ENCODE results near the gene LEMD1.
"Not testable (repeated sequence)": the region's sequence is repeated elsewhere in the genome, so short reads cannot be mapped to it uniquely, and the experiment has no call there.

Gene LEMD1

DNA sequence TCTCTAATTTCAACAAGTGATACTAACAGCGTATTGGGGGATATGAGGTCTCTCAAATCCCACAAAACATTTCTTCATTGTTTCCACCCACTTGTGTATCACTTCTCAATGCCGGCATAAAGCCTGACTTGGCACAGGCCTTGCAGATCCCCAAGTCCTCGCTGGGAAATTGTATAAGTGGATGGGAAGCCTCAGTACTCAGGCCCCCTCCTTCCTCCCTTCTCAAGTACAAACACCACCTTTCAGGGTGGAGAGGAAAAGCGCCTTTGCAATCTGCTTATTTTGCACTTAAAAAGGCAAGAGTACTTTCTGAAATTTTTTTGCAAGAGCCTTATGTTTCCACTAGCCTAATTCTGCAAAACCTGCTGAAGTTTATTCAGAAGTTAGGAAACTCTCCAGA is 39.3 kb downstream of the LEMD1 start:
- DNase-seq (ENCODE audit: low read depth in 4 of 4, low spot score in 1 of 4) = no peak

GRCh38 chr1:205381305-205381704 is 40.6 kb downstream of the LEMD1 start:
- DNase-seq (ENCODE audit: low read depth in 4 of 4, low spot score in 1 of 4) = no peak

DNA sequence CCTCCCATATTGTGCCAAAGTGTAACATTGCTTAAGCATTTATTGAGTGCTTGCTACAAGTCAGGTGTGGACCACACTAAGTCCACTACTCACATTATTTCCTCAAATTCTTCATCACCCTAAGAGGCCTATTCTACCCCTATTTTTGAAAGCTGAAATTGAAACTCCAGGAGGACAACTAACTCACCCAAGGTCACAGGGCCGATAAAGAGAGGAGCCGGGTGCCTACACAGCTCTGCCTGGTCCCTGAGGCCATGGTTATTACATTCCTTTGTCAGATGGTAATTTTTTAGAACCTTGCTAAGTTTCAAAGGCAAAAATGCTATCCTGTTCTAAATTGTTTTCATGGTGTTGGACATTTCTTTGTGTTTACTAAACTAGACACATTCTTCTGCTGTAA is 41.0 kb downstream of the LEMD1 start:
- no peak for DNase-seq (ENCODE audit: low read depth in 4 of 4, low spot score in 1 of 4)

GRCh38 chr1:205379056-205379455 is 42.8 kb downstream of the LEMD1 start:
- no peak for DNase-seq (ENCODE audit: low read depth in 4 of 4, low spot score in 1 of 4)

DNA sequence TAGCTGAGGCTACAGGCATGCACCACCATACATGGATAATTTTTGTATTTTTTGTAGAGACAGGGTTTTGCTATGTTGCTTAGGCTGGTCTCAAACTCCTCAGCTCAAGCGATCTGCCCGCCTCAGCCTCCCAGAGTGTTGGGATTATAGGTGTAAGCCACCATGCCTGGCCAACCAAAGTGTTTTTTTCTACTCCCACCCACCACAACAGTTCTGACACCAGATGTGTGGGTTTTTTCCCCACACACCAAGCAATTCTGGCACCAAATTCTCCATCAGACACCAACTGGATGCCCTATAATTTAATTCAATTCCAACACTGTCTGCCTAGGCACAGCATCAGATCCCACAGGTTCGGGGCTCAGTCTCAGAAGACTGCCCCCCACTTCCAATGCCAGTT is 44.5 kb downstream of the LEMD1 start:
- no peak for DNase-seq (ENCODE audit: low read depth in 4 of 4, low spot score in 1 of 4)

GRCh38 chr1:205376739-205377138 is 45.1 kb downstream of the LEMD1 start:
- DNase-seq (ENCODE audit: low read depth in 4 of 4, low spot score in 1 of 4) = no peak

DNA sequence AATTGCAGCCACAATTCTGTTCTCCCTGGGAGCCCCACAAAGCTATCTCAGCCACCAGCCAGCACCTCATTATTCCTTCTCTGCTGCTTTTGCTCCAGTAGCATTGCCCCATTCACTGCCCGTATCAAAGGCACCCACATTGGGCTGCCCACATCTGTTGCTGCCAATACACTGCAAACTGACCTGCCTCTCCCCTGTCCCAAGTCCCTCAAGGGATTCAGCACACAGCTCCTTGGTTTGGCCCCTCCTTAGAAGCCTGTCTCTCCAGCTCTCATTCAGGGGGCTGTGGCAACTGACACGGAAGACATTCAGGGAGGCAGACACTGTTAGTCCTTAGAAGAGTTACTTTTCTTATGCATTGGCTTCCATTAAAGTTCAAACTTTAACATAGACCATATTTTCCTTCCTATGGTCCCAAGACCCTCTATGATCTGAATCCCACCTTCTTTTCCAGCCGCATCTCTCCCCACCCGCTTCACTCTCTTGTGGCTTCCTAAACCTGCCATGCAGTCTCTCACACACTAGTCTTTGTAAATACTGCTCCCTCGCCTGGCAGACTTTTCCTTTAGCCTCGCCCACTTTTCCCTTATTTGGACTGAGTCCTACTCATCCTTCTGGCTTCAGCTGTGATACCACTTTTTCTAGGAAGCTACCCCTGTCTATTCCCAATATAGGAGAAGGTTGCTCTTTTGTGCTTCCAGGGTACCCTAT is 45.9 kb downstream of the LEMD1 start:
- no peak for DNase-seq (ENCODE audit: low read depth in 4 of 4, low spot score in 1 of 4)

- no peak for DNase-seq (ENCODE audit: low read depth in 4 of 4, low spot score in 1 of 4)
Measured at GRCh38 chr1:205374210-205375078, 47.4 kb downstream of the LEMD1 start.

- no peak for DNase-seq (ENCODE audit: low read depth in 4 of 4, low spot score in 1 of 4)
Measured at GRCh38 chr1:205373798-205374175, 48.1 kb downstream of the LEMD1 start.

- DNase-seq (ENCODE audit: low read depth in 4 of 4, low spot score in 1 of 4) = no peak
Measured at GRCh38 chr1:205373022-205373797, 48.6 kb downstream of the LEMD1 start.

GRCh38 chr1:205371871-205372660 is 49.8 kb downstream of the LEMD1 start:
- no peak for DNase-seq (ENCODE audit: low read depth in 4 of 4, low spot score in 1 of 4)

GRCh38 chr1:205370780-205371179 is 51.1 kb downstream of the LEMD1 start:
- DNase-seq (ENCODE audit: low read depth in 4 of 4, low spot score in 1 of 4) = no peak

- DNase-seq (ENCODE audit: low read depth in 4 of 4, low spot score in 1 of 4) = no peak
Measured at GRCh38 chr1:205369701-205370123, 52.1 kb downstream of the LEMD1 start.

GRCh38 chr1:205368478-205368877 is 53.4 kb downstream of the LEMD1 start:
- no peak for DNase-seq (ENCODE audit: low read depth in 4 of 4, low spot score in 1 of 4)

DNA sequence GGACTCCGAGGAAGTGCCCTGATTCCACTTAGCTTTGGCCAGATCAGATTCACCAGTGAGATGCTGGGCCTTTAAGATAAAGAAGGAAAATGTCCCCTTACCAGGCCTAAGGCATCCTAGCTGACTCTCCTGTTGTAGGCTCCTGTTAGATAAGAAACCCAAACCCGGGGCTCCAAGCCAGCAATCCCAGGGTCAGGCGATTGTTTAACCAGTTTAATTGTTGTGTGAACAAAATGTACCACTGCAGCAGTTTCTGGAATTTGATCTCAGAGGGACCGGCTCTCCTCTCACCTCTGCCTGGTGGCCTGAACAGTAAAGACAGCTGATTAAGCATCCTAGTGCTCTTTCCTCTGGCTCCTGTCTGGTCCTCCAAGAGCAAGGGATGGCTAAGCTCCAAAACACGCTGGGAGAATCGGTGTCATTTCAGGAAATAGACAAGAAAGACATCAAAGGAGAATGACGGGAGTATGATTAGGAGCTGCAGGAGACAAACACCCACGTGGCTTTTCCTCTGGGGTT is 55.9 kb downstream of the LEMD1 start:
- DNase-seq (ENCODE audit: low read depth in 4 of 4, low spot score in 1 of 4) = no peak

DNA sequence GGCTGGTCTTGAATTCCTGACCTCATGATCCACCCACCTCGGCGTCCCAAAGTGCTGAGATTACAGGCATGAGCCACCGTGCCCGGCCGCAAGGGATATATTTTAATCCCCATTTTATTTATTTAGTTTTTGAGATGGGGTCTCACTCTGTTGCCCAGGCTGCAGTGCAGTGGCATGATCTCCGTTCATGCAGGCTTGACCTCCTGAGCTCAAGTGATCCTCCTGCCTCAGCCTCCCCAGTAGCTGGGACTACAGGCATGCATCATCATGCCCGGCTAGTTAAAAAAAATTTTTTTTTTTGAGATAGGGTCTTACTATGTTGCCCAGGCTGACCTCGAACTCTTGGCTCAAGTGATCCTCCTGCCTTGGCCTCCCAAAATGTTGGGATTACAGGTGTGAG is 56.8 kb downstream of the LEMD1 start:
- not testable (repeated sequence) for DNase-seq (ENCODE audit: low read depth in 4 of 4, low spot score in 1 of 4)

- no peak for DNase-seq (ENCODE audit: low read depth in 4 of 4, low spot score in 1 of 4)
Measured at GRCh38 chr1:205360891-205361290, 61.0 kb downstream of the LEMD1 start.

- DNase-seq (ENCODE audit: low read depth in 4 of 4, low spot score in 1 of 4) = no peak
Measured at GRCh38 chr1:205359771-205360565, 61.9 kb downstream of the LEMD1 start.

- no peak for DNase-seq (ENCODE audit: low read depth in 4 of 4, low spot score in 1 of 4)
Measured at GRCh38 chr1:205358579-205358978, 63.3 kb downstream of the LEMD1 start.

GRCh38 chr1:205357567-205357966 is 64.3 kb downstream of the LEMD1 start:
- no peak for DNase-seq (ENCODE audit: low read depth in 4 of 4, low spot score in 1 of 4)

Data from stimulated activated CD4-positive, alpha-beta T cell treated with anti-CD3 and anti-CD28 coated beads, Interleukin-1b, Interleukin-23, amount 100 ng/mL, for 24 hours (primary cell).